ENCODE results near the gene KLHL3.

DNA sequence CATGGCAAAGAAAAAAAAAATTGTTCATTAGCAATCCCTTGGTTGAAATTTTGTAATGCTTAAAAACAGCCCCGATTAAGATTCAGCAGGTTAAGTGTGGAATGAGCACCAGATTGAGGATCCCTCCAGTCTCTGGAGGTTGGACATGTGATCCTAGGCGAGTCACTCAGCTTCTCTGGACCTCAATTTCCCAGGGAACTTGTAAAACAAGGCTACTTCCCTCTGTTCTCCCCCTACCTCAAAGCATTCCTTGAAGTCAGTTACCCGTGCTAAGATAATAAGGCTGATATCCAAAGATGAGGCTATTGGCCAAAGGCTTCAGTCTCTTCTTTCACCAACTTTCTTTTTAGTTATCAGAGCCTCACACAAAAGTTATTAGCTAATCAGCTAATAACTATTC lies 2.9 kb downstream of the KLHL3 start:
- TF ChIP-seq, protein P1, sequence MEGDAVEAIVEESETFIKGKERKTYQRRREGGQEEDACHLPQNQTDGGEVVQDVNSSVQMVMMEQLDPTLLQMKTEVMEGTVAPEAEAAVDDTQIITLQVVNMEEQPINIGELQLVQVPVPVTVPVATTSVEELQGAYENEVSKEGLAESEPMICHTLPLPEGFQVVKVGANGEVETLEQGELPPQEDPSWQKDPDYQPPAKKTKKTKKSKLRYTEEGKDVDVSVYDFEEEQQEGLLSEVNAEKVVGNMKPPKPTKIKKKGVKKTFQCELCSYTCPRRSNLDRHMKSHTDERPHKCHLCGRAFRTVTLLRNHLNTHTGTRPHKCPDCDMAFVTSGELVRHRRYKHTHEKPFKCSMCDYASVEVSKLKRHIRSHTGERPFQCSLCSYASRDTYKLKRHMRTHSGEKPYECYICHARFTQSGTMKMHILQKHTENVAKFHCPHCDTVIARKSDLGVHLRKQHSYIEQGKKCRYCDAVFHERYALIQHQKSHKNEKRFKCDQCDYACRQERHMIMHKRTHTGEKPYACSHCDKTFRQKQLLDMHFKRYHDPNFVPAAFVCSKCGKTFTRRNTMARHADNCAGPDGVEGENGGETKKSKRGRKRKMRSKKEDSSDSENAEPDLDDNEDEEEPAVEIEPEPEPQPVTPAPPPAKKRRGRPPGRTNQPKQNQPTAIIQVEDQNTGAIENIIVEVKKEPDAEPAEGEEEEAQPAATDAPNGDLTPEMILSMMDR (conservative IDR thresholded peaks at IDR 0.05 in 1 of 2, IDR thresholded peaks at IDR 0.05 in 1 of 2; ENCODE audit: extremely low read depth in 1 of 2, insufficient read depth in 1 of 2, low read depth in 1 of 2, low read length in 2 of 2), result no peak
- TF ChIP-seq EZH2 (IDR thresholded peaks at IDR 0.05; ENCODE audit: borderline replicate concordance, low read length), result no peak

Measured in mammary epithelial cell (primary cell).